Testis (tissue), 3 donors: ENCODE results near the gene EPHA3. TPM values are rescaled to one million over a fixed set of nuclear protein-coding genes. Genes with fewer than 3 reads are reported as not detected.

Experiments
- DNase-seq: peaks from one replicate; pipeline ENCODE4 v3.0.0-alpha.2; 2019
- H3K27ac ChIP-seq, 2 donors: fragments of 200-600 bp; sonication (generic); one replicate each; pipeline ENCODE4 v1.5.1; 2019
- H3K27me3 ChIP-seq: fragments of 200-600 bp; sonication (generic); one replicate; pipeline ENCODE4 v1.5.1; 2019
- H3K36me3 ChIP-seq: fragments of 200-600 bp; sonication (generic); one replicate; pipeline ENCODE4 v1.5.1; 2017; ENCODE audit warnings: low read depth; ENCODE audit errors: missing control alignments
- H3K4me1 ChIP-seq: fragments of 200-600 bp; sonication (generic); one replicate; pipeline ENCODE4 v1.5.1; 2019
- H3K4me3 ChIP-seq, 2 donors: fragments of 200-600 bp; sonication (generic); one replicate each; pipeline ENCODE4 v1.5.1; 2017 to 2019
- H3K9me3 ChIP-seq: fragments of 200-600 bp; sonication (generic); one replicate; pipeline ENCODE4 v1.5.1; 2017
- CTCF ChIP-seq, 3 experiments: fragments of 450-650 bp in 2 of 3; fragments of 200-600 bp in 1 of 3; sonication (generic) in 1 of 3; IDR thresholded peaks; one replicate each; pipeline ENCODE4 v1.5.1; 2016 to 2019; ENCODE audit warnings: antibody characterized with exemption in 3 of 3, mild to moderate bottlenecking in 2 of 3, moderate library complexity in 1 of 3
- POLR2A ChIP-seq: fragments of 450-650 bp; IDR thresholded peaks from one replicate; pipeline ENCODE4 v1.6.1; 2017; ENCODE audit warnings: antibody characterized with exemption, mild to moderate bottlenecking, moderate library complexity
- WGBS, 2 donors: methylation state at CpG; one replicate each; pipeline ENCODE4 v1.1.5; 2018; 5-methylcytosine and 5-hydroxymethylcytosine counted together
- intact Hi-C: fragments of 100-400 bp; cut with DNase I; formaldehyde crosslinking; loops from one replicate; pipeline ENCODE4 v1.15.1; 2023; ENCODE audit warnings: low total_unique reads
- polyA plus RNA-seq: library from polyadenylated mRNA; stranded (reverse); fragments of 350-450 nt; fragmentation: Illumina TruSeq; extraction: RNeasy Lipid Tissue Mini Kit (QIAGEN cat#74804); gene quantifications from one replicate; pipeline ENCODE4 v1.2.3, GENCODE V29; 2014; ENCODE audit warnings: low read depth, low replicate concordance; ENCODE audit not compliant: insufficient read depth
- total RNA-seq, 2 donors: library from RNA; depleted of rRNA; stranded (reverse); fragments of >200 nt; gene quantifications; one replicate each; pipeline ENCODE4 v1.2.3, GENCODE V29; 2016

Gene EPHA3
- total and polyA plus RNA-seq, 3 donors from 2014 or later: 0.99 to 2.1 (median 1.3) TPM

DNA sequence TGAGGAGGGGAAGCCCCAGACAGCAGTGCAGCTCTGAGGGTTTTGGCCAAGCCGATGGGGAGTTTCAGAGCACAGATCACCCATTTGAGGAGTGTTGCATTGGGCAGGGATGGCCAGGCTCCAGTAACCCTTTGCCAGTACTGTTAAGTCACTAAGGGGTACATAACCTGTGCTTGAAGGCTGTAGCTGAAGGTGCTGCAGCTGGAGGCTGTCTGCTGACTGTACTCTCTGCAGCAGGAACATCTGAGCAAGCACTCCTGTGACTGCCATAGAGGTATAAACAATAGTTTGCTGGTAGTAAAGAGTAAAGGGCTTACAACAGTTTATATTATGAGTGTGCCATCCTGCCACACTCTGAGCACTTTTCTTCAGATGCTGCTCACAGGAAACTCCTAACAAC is 297.8 kb downstream of the EPHA3 start:
- intact Hi-C loops: no loop called here

GRCh38 chr3:89405593-89405992 is 298.2 kb downstream of the EPHA3 start:
- WGBS, 2 donors: 87 to 94% methylated on average over 2 of the region's 2 CpGs
- H3K4me1 ChIP-seq: no peaks in the 10 kb centered on the region
- no peaks in the 10 kb centered on the region for H3K27me3 ChIP-seq
- intact Hi-C loops: no loop called here
- H3K36me3 ChIP-seq: no peaks in the 10 kb centered on the region
- TF ChIP-seq CTCF (IDR thresholded peaks at IDR 0.05): no peak
- TF ChIP-seq POLR2A: no peak
- no peak overlapping the region for H3K27ac ChIP-seq
- no peaks in the 10 kb centered on the region for H3K9me3 ChIP-seq
- no peak overlapping the region for H3K4me3 ChIP-seq
- DNase-seq: no peak

More for the DNA sequence above, 297.8 kb downstream of the EPHA3 start:
- H3K27me3 ChIP-seq: no peaks in the 10 kb centered on the region
- H3K27ac ChIP-seq: no peak overlapping the region
- H3K4me3 ChIP-seq: no peak overlapping the region
- no peak for DNase-seq
- H3K9me3 ChIP-seq: no peaks in the 10 kb centered on the region
- no peaks in the 10 kb centered on the region for H3K4me1 ChIP-seq
- H3K36me3 ChIP-seq: no peaks in the 10 kb centered on the region
- 53 to 56% methylated on average over 1 of the region's 1 CpG for WGBS, 2 donors
- no peak for TF ChIP-seq POLR2A
- TF ChIP-seq CTCF (IDR thresholded peaks at IDR 0.05): no peak

DNA sequence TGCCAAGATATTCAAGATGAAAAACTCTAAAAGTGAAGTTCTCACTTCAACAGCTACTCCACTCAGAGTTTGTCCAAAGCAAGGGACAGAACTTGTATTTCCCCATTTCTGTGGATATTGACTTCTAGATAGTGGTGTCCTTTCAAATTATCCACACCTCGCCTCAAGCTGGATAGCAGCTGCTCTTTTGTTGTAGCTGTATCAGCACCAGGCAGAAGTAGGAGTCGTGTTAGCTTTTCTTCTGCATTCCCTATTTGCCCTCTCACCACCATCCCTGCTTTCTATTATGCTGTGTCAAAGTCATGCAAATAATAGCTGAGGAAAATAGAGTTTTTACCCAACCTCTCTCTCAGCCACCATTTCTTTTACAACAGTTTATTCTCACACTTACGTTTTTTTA is 303.8 kb downstream of the EPHA3 start:
- TF ChIP-seq POLR2A (no peak), CTCF (IDR thresholded peaks at IDR 0.05) (no peak)
- DNase-seq: no peak
- no peaks in the 10 kb centered on the region for H3K36me3 ChIP-seq
- no peaks in the 10 kb centered on the region for H3K4me1 ChIP-seq
- intact Hi-C loops: no loop called here
- H3K9me3 ChIP-seq: no peaks in the 10 kb centered on the region
- H3K27ac ChIP-seq: no peak overlapping the region
- 79 to 87% methylated on average over 3 of the region's 3 CpGs for WGBS, 2 donors
- no peak overlapping the region for H3K4me3 ChIP-seq
- H3K27me3 ChIP-seq: no peaks in the 10 kb centered on the region

DNA sequence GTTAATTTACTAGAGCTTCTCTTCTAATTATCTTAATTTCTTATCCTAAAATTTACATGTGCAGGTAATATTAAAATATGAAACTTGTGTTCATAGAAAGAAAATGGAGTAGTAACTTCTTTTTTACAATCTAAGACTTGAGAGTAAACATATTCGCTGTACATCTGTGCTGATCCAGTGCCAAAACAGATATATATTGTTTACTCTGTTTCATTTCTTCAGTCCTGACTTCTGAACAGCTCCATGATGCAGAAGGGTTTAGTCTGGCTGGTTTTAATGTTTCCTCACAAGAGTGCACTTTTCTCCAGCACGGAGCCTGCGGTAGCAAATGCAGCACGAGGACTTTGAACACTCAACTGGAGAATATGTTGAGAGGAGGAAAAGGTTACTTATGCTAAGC is 306.8 kb downstream of the EPHA3 start:
- Histone ChIP-seq H3K4me3 (no peak overlapping the region), H3K4me1 (no peaks in the 10 kb centered on the region), H3K27ac (no peak overlapping the region), H3K9me3 (no peaks in the 10 kb centered on the region), H3K36me3 (no peaks in the 10 kb centered on the region), H3K27me3 (no peaks in the 10 kb centered on the region)
- no peak for DNase-seq
- intact Hi-C loops: no loop called here
- TF ChIP-seq POLR2A (no peak), CTCF (IDR thresholded peaks at IDR 0.05) (no peak)
- 78% methylated on average over 4 of the region's 4 CpGs for WGBS, 2 donors

- H3K4me1 ChIP-seq: no peaks in the 10 kb centered on the region
- DNase-seq: no peak
- H3K27ac ChIP-seq: no peak overlapping the region
- H3K4me3 ChIP-seq: no peak overlapping the region
- intact Hi-C loops: no loop called here
- H3K27me3 ChIP-seq: no peaks in the 10 kb centered on the region
- no peaks in the 10 kb centered on the region for H3K36me3 ChIP-seq
- no peaks in the 10 kb centered on the region for H3K9me3 ChIP-seq
- TF ChIP-seq CTCF (IDR thresholded peaks at IDR 0.05) (no peak), POLR2A (no peak)
- 51 to 53% methylated on average over 3 of the region's 3 CpGs for WGBS, 2 donors
These were observed 312.3 kb downstream of the EPHA3 start for GRCh38 chr3:89419647-89420241.
